Fibroblast of lung (primary cell): ENCODE results near the gene STOML1.

Experiments
- EZH2 ChIP-seq: IDR thresholded peaks from 2 replicates; pipeline ENCODE4 v1.5.1; 2012; ENCODE audit warnings: low read length, control low read depth, mild to moderate bottlenecking; ENCODE audit errors: missing control alignments
- TF ChIP-seq, protein P1 (sequence below), 2 donors: IDR thresholded peaks in 1 of 2; conservative IDR thresholded peaks in 1 of 2; 1 replicate in 1 of 2; 2 replicates in 1 of 2; pipeline ENCODE4 v1.5.1; 2011 to 2012; ENCODE audit warnings: low read length in 2 of 2, control low read depth in 1 of 2, inconsistent platforms in 1 of 2, low read depth in 1 of 2, mild to moderate bottlenecking in 1 of 2

DNA sequence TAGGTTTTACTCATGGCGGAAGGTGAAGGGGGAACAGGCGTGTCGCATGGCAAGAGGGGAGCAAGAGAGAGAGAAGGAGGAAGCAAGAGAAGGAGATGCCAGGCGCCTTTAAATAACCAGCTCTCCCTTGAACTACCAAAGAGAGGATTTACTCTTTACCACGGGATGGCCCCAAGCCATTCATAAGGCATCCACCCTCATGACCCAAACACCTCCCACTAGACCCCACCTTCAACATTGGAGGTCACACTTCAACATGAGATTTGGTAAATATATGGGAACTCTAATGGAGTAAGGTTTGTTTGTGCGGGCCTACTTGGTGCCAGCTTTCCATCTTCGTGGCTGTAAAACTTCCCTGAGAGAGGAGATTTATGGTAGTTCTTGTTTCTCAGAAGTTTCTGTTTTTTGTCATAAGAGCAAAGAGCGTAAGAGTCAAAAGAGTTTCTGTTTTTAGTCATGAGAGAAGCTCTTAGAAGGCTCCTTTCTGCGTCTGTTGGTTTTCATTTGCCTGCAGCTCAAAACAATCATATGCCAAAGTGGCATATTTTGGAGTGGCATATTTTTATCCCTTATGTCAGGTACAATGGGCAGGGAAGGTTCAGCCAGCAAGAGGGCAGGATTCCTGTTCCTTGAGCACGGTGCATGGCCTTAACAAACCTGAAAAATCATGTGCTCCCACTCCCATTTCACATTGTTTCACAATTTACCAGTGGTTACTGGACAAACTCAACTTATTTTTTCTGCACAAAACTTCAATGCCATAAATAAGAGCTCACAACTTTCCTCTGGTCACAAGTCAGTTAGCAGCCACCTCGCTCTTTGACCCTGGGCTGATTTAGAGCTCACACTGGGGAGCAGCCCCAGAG, 14.9 kb upstream of the STOML1 start:
- TF ChIP-seq, protein P1, sequence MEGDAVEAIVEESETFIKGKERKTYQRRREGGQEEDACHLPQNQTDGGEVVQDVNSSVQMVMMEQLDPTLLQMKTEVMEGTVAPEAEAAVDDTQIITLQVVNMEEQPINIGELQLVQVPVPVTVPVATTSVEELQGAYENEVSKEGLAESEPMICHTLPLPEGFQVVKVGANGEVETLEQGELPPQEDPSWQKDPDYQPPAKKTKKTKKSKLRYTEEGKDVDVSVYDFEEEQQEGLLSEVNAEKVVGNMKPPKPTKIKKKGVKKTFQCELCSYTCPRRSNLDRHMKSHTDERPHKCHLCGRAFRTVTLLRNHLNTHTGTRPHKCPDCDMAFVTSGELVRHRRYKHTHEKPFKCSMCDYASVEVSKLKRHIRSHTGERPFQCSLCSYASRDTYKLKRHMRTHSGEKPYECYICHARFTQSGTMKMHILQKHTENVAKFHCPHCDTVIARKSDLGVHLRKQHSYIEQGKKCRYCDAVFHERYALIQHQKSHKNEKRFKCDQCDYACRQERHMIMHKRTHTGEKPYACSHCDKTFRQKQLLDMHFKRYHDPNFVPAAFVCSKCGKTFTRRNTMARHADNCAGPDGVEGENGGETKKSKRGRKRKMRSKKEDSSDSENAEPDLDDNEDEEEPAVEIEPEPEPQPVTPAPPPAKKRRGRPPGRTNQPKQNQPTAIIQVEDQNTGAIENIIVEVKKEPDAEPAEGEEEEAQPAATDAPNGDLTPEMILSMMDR (conservative IDR thresholded peaks at IDR 0.05 in 1 of 2, IDR thresholded peaks at IDR 0.05 in 1 of 2; ENCODE audit: low read depth in 1 of 2, low read length in 2 of 2): no peak
- no peak for TF ChIP-seq EZH2
